ENCODE data around the gene SLC20A1.
A peak's percentile ranks its signal among the peaks of the same experiment; 100 is the strongest.
"Not testable (repeated sequence)": the region's sequence is repeated elsewhere in the genome, so short reads cannot be mapped to it uniquely, and the experiment has no call there.

The SLC20A1 gene

GRCh38 chr2:112656679-112657078 is 10.9 kb downstream of the SLC20A1 start:
- DNase-seq: no peak

GRCh38 chr2:112658301-112658700 is 12.6 kb downstream of the SLC20A1 start:
- DNase-seq: no peak

DNA sequence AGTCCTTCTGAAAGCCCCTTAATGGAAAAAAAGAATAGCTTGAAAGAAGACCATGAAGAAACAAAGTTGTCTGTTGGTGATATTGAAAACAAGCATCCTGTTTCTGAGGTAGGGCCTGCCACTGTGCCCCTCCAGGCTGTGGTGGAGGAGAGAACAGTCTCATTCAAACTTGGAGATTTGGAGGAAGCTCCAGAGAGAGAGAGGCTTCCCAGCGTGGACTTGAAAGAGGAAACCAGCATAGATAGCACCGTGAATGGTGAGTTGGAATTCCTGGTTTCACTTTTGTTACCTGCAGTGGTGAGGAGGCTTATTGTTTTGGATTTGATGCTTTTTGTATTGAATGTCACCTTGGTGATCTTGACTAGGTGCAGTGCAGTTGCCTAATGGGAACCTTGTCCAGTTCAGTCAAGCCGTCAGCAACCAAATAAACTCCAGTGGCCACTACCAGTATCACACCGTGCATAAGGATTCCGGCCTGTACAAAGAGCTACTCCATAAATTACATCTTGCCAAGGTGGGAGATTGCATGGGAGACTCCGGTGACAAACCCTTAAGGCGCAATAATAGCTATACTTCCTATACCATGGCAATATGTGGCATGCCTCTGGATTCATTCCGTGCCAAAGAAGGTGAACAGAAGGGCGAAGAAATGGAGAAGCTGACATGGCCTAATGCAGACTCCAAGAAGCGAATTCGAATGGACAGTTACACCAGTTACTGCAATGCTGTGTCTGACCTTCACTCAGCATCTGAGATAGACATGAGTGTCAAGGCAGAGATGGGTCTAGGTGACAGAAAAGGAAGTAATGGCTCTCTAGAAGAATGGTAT is 13.3 kb downstream of the SLC20A1 start:
- no peak for DNase-seq

GRCh38 chr2:112660138-112660537 is 14.4 kb downstream of the SLC20A1 start:
- no peak for DNase-seq

DNA sequence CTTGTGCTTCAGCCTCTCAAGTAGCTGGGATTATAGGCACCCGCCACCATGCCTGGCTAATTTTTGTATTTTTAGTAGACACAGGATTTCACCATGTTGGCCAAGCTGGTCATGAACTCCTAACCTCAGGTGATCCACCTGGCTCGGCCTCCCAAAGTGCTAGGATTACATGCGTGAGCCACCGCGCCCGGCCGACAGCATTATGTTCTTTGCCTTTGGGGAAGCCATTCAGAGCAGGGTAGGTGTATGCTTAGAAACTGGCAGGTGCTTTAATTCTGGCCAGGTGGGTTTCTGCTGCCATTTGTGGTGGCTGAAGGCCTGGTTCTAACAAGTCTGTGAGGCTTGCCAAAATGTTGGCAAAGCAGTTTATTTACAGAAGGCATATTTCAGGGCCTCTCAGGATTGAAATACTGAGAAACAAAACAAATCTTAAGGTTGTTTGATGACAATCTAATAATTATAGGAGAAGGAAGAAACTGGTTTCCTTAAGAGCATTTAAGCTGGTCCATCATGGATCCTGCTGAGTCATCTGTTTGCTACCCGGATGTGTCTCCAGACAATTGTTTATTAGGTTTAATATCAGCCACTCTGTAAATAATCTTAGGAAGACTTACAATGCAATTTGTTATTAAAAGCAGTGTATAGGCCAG is 16.0 kb downstream of the SLC20A1 start:
- DNase-seq: peak; percentile 75

DNA sequence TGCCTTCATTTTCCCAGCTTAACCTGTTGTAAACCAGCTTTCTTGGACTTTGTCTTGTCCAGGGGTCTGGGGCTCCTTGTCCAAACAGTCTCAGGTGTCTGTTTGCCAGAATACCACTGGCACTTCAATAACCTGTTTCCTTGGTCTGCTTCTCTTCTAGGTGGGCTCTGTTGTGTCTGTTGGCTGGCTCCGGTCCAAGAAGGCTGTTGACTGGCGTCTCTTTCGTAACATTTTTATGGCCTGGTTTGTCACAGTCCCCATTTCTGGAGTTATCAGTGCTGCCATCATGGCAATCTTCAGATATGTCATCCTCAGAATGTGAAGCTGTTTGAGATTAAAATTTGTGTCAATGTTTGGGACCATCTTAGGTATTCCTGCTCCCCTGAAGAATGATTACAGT is 17.0 kb downstream of the SLC20A1 start:
- DNase-seq: peak; percentile 50

- no peak for DNase-seq
Observed at GRCh38 chr2:112664689-112665088, 18.9 kb downstream of the SLC20A1 start.

DNA sequence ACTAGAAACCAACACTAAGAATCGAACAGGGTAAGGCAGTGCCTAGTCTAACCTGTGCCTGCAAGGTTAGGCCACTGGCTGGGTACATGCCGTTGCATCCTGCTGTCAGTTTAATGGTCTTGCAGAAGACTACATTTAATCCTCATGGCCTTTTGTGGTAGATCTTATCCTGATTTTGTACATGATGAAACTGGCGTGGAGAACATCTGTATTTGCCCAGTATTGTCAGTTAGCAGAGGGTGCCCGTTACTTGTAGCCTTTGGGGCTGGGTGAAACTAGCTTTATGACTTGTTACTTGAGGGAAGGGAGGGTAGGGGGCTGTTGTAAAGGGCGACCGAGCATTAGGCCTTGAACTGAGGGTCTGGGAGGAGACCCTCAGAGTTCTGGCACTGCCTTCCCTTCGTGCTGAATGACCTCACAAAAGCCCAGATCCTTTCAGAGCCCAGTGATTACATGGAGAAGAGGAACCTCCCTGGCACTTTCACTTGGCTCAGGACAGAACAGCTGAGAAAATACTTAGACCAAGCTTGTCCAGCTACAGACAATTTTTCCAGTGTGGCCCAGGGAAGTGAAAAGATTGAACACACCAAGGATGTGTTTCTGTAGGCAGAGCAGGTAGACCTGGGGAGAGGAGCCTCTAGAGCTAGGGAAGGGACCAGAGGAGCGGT is 19.5 kb downstream of the SLC20A1 start:
- DNase-seq: no peak

GRCh38 chr2:112666761-112667122 is 21.0 kb downstream of the SLC20A1 start:
- no peak for DNase-seq

DNA sequence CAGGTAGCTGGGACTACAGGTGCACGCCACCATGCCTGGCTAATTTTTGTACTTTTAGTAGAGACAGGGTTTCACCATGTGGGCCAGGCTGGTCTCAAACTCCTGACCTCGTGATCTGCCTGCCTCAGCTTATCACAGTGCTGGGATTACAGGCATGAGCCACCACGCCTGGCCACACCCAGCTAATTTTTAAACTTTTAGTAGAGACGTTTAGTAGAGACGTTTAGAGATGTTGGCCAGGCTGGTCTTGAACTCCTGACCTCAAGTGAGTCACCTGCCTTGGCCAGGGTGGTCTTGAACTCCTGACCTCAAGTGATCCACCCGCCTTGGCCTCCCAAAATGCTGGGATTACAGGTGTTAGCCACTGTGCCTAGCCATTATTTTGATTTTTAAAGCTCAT is 21.8 kb downstream of the SLC20A1 start:
- DNase-seq: not testable (repeated sequence)

GRCh38 chr2:112669667-112670066 is 23.9 kb downstream of the SLC20A1 start:
- DNase-seq: no peak

GRCh38 chr2:112670252-112671022 is 24.7 kb downstream of the SLC20A1 start:
- no peak for DNase-seq

- DNase-seq: no peak
Observed at GRCh38 chr2:112671801-112672200, 26.1 kb downstream of the SLC20A1 start.

- no peak for DNase-seq
Observed at GRCh38 chr2:112673008-112673407, 27.3 kb downstream of the SLC20A1 start.

DNA sequence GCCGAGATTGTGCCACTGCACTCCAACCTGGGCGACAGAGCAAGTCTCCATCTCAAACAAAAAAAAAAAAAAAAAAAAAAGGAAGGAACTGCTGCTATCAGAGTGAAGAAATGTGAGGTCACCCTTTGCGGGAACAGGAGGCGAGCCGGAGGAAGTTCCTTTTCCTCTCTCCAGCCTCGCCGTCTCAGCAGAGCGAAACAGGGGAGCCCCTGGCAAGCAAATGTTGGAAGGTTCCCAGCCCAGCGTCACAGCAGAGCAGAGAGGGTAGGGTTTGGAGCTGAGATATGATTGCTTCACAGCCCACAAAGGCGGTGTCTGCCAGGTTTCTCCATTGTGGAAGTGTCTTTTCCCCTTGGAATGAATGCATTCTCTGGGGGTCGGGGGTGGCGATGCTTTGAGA is 28.5 kb downstream of the SLC20A1 start:
- DNase-seq: no peak

DNA sequence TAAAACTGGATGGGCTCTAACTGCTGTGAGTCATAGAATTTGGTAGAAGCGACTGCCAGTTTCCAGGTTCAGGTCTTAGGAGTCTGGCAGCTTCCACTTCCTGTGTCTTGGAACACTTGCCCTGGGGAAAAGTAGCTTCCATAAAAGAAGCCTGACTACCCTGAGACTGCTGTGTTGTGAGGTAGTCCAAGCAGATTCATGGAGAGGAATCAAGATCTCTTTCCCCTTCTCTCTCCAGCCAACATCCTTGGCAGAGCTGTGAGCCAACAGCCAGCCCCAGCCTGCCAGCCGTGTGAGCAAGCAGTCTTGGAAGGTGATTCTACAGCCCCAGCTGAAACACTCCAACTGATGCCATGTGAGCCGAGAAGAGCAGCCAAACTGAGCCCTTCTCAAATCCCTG is 33.7 kb downstream of the SLC20A1 start:
- no peak for DNase-seq

DNA sequence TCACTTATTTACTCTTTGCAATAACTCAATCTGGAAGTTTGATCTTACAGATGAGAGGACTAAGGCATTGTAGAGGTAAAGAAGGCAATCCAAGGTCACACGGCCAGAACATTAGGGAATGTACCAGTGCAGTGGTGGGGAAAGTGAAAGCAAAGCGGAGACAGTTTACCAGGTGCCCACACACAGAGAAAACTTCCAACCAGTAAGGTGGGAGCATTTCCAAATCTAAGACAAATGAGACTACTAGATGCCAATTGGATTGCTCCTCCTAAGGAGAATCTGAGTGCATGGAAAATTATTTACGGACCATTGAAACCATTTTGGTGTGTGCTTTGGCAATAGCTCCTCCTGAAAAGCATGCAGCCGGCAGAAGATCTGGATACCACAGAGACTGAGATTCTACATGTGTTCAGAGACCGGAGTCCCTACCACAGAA is 34.9 kb downstream of the SLC20A1 start:
- no peak for DNase-seq

- no peak for DNase-seq
Observed at GRCh38 chr2:112682101-112682500, 36.4 kb downstream of the SLC20A1 start.

DNA sequence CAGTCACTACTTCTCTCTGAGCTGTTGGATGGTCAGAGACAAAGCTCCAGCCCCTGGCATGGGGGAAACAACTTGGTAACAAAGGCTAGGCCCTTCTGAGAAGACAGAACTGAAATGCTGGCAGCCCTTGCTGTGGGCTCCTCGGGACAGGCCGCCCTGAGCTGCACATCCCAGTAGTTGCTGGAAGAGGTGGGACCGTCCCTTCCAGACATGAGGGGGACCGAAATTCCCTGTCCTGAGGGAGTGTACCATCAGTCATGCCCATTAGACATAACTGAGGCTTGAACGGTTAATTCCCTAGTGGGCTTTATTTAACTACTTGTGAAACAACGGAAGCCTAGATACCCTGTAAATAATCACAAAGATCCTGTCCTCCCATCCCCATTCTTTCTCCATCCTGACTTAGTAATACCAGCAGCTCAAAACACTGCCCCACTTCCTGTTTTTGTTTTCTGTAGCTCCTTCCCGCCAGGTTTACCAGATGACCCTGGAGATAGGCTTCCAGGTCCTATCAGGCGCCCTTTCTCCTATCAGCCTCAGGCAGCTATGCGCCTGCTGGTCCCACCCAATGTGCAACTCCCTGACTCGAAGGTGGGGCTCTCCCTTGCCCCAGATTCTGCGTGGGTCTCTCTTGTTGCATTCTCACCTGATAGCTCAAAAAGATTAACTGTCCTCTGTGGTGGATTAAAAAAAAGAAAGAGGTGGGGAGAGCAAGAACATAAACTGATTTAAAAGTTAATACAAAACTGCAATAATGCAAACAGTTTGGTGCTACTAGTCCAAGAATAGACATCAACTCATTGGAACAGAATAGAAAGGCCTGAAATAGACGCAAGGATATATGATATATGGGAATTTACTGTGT is 38.0 kb downstream of the SLC20A1 start:
- no peak for DNase-seq

DNA sequence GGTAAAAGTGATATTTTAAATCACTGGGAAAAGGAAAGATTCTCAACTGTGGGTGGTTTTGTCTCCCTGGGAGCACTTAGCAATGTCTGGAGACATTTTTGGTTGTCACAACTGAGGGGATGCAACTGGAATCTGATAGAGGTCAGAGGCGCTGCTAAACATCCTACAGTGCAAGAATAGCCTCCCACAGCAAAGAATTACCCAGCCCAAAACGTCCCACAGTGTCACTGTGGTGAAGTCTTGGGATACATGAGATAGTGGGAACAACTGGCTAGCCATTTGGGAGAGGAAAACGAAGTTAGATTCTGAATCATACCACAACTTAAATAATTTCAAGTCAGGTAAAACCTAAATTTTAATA is 38.7 kb downstream of the SLC20A1 start:
- no peak for DNase-seq

DNA sequence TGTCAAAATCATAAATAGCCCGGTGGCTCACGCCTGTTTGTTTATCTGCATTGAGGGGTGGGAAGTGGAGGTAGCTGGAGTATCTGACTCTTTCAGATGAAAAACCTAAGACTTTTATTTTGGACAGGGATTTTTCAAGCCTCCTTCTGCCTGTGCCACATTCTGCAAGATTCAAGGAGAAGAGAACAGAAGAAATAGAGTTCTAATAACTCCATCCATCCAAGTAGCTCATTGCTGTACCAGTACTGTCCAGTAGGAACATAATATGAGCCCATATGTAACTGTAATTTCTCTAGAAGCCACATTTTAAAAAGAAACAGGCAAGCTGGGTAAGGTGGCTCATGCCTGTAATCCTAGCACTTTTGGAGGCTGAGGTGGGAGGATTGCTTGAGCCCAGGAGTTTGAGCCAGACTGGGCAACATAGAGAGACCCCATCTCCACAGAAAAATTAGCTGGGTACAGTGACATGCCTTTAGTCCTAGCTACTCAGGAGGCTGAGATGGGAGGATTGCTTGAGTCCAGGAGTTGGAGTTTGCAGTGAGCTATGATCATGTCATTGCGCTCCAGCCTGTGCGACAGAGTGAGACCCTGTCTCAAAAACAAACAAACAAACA is 39.6 kb downstream of the SLC20A1 start:
- DNase-seq: no peak

All from NCI-H2029 treated with DMSO at 0.1 percent for 48 hours (cell line).